ENCODE results near the gene ANKS1A.

DNA sequence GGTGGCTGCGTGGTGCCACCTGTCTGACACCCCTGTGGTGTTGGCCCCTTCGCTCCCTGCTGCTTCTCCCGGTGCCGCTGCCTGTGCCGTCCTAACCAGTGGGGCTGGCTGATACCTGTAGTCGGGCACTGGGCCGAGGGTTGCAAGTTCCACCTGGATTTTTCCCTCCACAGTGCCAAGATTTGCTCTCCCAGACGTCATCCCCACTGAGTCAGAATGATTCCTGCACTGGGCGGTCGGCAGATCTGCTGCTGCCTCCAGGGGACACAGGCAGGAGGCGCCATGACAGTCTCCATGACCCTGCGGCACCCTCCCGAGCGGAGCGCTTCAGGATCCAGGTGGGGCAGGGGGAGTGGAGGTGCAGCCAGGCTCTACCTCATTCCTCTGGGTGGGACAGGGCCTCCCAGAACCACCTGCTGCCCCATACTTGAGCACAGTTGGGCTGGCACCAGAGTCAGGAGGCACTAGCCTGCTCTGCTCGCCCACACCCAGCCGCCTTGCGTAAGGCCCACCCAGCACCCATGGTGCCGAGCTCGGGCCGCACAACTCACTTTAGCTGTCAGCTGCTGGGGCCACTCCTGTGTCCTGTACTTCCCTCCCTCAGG, 191.9 kb downstream of the ANKS1A start:
- TF ChIP-seq EZH2 (IDR thresholded peaks at IDR 0.05; ENCODE audit: borderline replicate concordance), result no peak
- TF ChIP-seq, protein P1, sequence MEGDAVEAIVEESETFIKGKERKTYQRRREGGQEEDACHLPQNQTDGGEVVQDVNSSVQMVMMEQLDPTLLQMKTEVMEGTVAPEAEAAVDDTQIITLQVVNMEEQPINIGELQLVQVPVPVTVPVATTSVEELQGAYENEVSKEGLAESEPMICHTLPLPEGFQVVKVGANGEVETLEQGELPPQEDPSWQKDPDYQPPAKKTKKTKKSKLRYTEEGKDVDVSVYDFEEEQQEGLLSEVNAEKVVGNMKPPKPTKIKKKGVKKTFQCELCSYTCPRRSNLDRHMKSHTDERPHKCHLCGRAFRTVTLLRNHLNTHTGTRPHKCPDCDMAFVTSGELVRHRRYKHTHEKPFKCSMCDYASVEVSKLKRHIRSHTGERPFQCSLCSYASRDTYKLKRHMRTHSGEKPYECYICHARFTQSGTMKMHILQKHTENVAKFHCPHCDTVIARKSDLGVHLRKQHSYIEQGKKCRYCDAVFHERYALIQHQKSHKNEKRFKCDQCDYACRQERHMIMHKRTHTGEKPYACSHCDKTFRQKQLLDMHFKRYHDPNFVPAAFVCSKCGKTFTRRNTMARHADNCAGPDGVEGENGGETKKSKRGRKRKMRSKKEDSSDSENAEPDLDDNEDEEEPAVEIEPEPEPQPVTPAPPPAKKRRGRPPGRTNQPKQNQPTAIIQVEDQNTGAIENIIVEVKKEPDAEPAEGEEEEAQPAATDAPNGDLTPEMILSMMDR (IDR thresholded peaks at IDR 0.05; ENCODE audit: poor library complexity), result no peak

All from hepatocyte (in vitro differentiated cells).